HG02759 (cell line): Measurements from ENCODE around the gene RNF141.

Experiments used
- ATAC-seq: cut with Tn5 transposase; IDR thresholded peaks from one replicate; pipeline ENCODE4 v1.9.1; 2021; ENCODE audit warnings: mild to moderate bottlenecking, moderate library complexity; ENCODE audit not compliant: unreplicated experiment

Gene RNF141

GRCh38 chr11:10526974-10527918 lies 13.7 kb downstream of the RNF141 start:
- peak; percentile 67 for ATAC-seq

- ATAC-seq: no peak
Measured at GRCh38 chr11:10524471-10524870, 16.5 kb downstream of the RNF141 start.

- no peak for ATAC-seq
Measured at GRCh38 chr11:10522921-10523320, 18.1 kb downstream of the RNF141 start.

GRCh38 chr11:10522276-10522675 lies 18.7 kb downstream of the RNF141 start:
- no peak for ATAC-seq

GRCh38 chr11:10520562-10520961 lies 20.4 kb downstream of the RNF141 start:
- no peak for ATAC-seq

GRCh38 chr11:10519630-10520029 lies 21.4 kb downstream of the RNF141 start:
- no peak for ATAC-seq

- no peak for ATAC-seq
Measured at GRCh38 chr11:10518891-10519290, 22.1 kb downstream of the RNF141 start.

GRCh38 chr11:10518123-10518522 lies 22.9 kb downstream of the RNF141 start:
- ATAC-seq: no peak

GRCh38 chr11:10515418-10515817 lies 25.6 kb downstream of the RNF141 start:
- no peak for ATAC-seq

GRCh38 chr11:10514709-10515108 lies 26.3 kb downstream of the RNF141 start:
- ATAC-seq: no peak

GRCh38 chr11:10514202-10514601 lies 26.8 kb downstream of the RNF141 start:
- ATAC-seq: no peak

- no peak for ATAC-seq
Measured at GRCh38 chr11:10511181-10511621, 29.8 kb downstream of the RNF141 start.

GRCh38 chr11:10506008-10506370 lies 35.0 kb downstream of the RNF141 start:
- no peak for ATAC-seq

GRCh38 chr11:10505278-10506007 lies 35.5 kb downstream of the RNF141 start:
- ATAC-seq: no peak

- ATAC-seq: no peak
Measured at GRCh38 chr11:10504490-10504889, 36.5 kb downstream of the RNF141 start.

- no peak for ATAC-seq
Measured at GRCh38 chr11:10503777-10504480, 37.1 kb downstream of the RNF141 start.

GRCh38 chr11:10503221-10503620 lies 37.8 kb downstream of the RNF141 start:
- no peak for ATAC-seq

- ATAC-seq: no peak
Measured at GRCh38 chr11:10502770-10503169, 38.2 kb downstream of the RNF141 start.

GRCh38 chr11:10502065-10502680 lies 38.8 kb downstream of the RNF141 start:
- no peak for ATAC-seq

GRCh38 chr11:10500757-10501684 lies 40.0 kb downstream of the RNF141 start:
- no peak for ATAC-seq
